LNCaP clone FGC (cell line): Measurements from ENCODE around the gene ECHDC1.
A peak's percentile ranks its signal among the peaks of the same experiment; 100 is the strongest.
"Not testable (repeated sequence)": the region's sequence is repeated elsewhere in the genome, so short reads cannot be mapped to it uniquely, and the experiment has no call there.

Experiments used
- DNase-seq: peaks from one replicate; pipeline ENCODE4 v3.0.0-alpha.2; 2011; ENCODE audit warnings: low read depth
- H3K4me3 ChIP-seq: 2 replicates; pipeline ENCODE4 v1.5.1; 2011; ENCODE audit warnings: mild to moderate bottlenecking, low read depth, low read length, control low read depth
- CTCF ChIP-seq: IDR thresholded peaks from 2 replicates; pipeline ENCODE4 v1.5.1; 2012; ENCODE audit warnings: mild to moderate bottlenecking; ENCODE audit not compliant: control insufficient read depth, insufficient read depth; ENCODE audit errors: extremely low read depth

Gene ECHDC1

GRCh38 chr6:127342946-127343808 lies at the start of gene ECHDC1:
Gene ECHDC1, minus strand, starts transcription at chr6:127343609. Its CDS starts 12,581 bp downstream, at chr6:127331028.
- H3K4me3 ChIP-seq: peak within 1 kb of the TSS; percentile 37
- TF ChIP-seq CTCF: no peak
- no peak for DNase-seq

GRCh38 chr6:127392301-127392700 lies 48.9 kb upstream of the ECHDC1 start:
- no peak overlapping the region for H3K4me3 ChIP-seq
- no peak for DNase-seq
- no peak for TF ChIP-seq CTCF

- no peak for TF ChIP-seq CTCF
These were observed 47.9 kb upstream of the ECHDC1 start for GRCh38 chr6:127391094-127391953.

GRCh38 chr6:127389706-127390105 lies 46.3 kb upstream of the ECHDC1 start:
- no peak for DNase-seq
- TF ChIP-seq CTCF: no peak
- H3K4me3 ChIP-seq: no peak overlapping the region

More at GRCh38 chr6:127391094-127391953, 47.9 kb upstream of the ECHDC1 start:
- DNase-seq: no peak
- H3K4me3 ChIP-seq: no peak overlapping the region

- no peak for TF ChIP-seq CTCF
- no peak for DNase-seq
- H3K4me3 ChIP-seq: no peak overlapping the region
These were observed 42.4 kb upstream of the ECHDC1 start for GRCh38 chr6:127385668-127386430.

- DNase-seq: not testable (repeated sequence)
These were observed 41.4 kb upstream of the ECHDC1 start for GRCh38 chr6:127384848-127385247.

More at GRCh38 chr6:127384848-127385247, 41.4 kb upstream of the ECHDC1 start:
- not testable (repeated sequence) for H3K4me3 ChIP-seq
